GM12878 (cell line): ENCODE results near the gene SPTBN1. TPM values are rescaled to one million over a fixed set of nuclear protein-coding genes. Genes with fewer than 3 reads are reported as not detected.

Experiments used
- ATAC-seq: fragments of 200-7000 bp; cut with Tn5 transposase; 3 replicates; pipeline ENCODE4 v1.9.1; 2020; ENCODE audit warnings: mild to moderate bottlenecking, moderate library complexity
- BruUV-seq: library from RNA; stranded (reverse); fragments of 400-500 nt; replicated peaks from 2 replicates; lab custom pipeline; 2021; lab: Mats Ljungman, UMichigan
- CTCF ChIA-PET: fragments of 300-600 bp; sonication (Branson Sonifier 250); formaldehyde crosslinking; extraction: SDS; loops from one replicate; lab custom pipeline; 2021; ENCODE audit warnings: inconsistent platforms; lab: Yijun Ruan, JAX
- POLR2A ChIA-PET: fragments of 350-600 bp; formaldehyde crosslinking; extraction: SDS; loops from one replicate; lab custom pipeline; 2021; ENCODE audit warnings: inconsistent platforms; lab: Charles Lee
- RAD21 ChIA-PET: fragments of 300-600 bp; sonication (Branson Sonifier 250); formaldehyde crosslinking; loops from one replicate; lab custom pipeline; 2023; ENCODE audit warnings: antibody characterized with exemption; ENCODE audit not compliant: unreplicated experiment; lab: Charles Lee
- SMC1A ChIA-PET: fragments of 300-600 bp; sonication (Branson Sonifier 250); formaldehyde crosslinking; loops from one replicate; lab custom pipeline; 2023; ENCODE audit not compliant: unreplicated experiment, uncharacterized antibody; lab: Charles Lee
- DNase-seq: peaks from one replicate; pipeline ENCODE4 v3.0.0-alpha.2; 2011; ENCODE audit warnings: low read depth, low spot score
- FAIRE-seq: peaks from 3 replicates; lab custom pipeline; 2011; peaks lifted over from hg19 to GRCh38; lab: Jason Lieb, UNC
- H2AFZ ChIP-seq: 2 replicates; pipeline ENCODE4 v1.6.0; 2011; ENCODE audit warnings: low read depth, low read length, control low read depth; ENCODE audit not compliant: control insufficient read depth
- H3K27ac ChIP-seq: 2 replicates; pipeline ENCODE4 v1.5.1; 2011; ENCODE audit warnings: control low read depth; ENCODE audit not compliant: control insufficient read depth, insufficient read depth
- H3K27me3 ChIP-seq, 2 experiments: replicated peaks in 1 of 2; 2 replicates each; pipeline versions ENCODE4 v1.6.0 to v1.6.1; 2011; ENCODE audit warnings: low read length in 1 of 2; ENCODE audit not compliant: control insufficient read depth in 2 of 2, insufficient read depth in 2 of 2
- H3K36me3 ChIP-seq, 2 experiments: 2 replicates each; pipeline ENCODE4 v1.5.1; 2011; ENCODE audit warnings: low read length in 1 of 2; ENCODE audit not compliant: control insufficient read depth in 2 of 2, insufficient read depth in 2 of 2
- H3K4me1 ChIP-seq: 2 replicates; pipeline ENCODE4 v1.6.1; 2011; ENCODE audit warnings: mild to moderate bottlenecking, low read length, moderate library complexity, mixed read lengths; ENCODE audit not compliant: control insufficient read depth, insufficient read depth
- H3K4me2 ChIP-seq: 2 replicates; pipeline ENCODE4 v1.6.0; 2011; ENCODE audit warnings: control low read depth; ENCODE audit not compliant: control insufficient read depth, insufficient read depth
- H3K4me3 ChIP-seq: fragments of 200-600 bp; sonication (generic); 2 replicates; pipeline ENCODE4 v1.5.1; 2016
- H3K79me2 ChIP-seq: 2 replicates; pipeline ENCODE4 v1.6.0; 2011; ENCODE audit warnings: low read length; ENCODE audit not compliant: control insufficient read depth, insufficient read depth
- H3K9ac ChIP-seq: 2 replicates; pipeline ENCODE4 v1.8.0; 2011; ENCODE audit warnings: low read length, control low read depth, mixed read lengths; ENCODE audit not compliant: control insufficient read depth, insufficient read depth
- H3K9me3 ChIP-seq: replicated peaks from 3 replicates; pipeline ENCODE4 v1.5.1; 2011; ENCODE audit warnings: mild to moderate bottlenecking, low read length; ENCODE audit not compliant: control insufficient read depth, insufficient read depth
- H4K20me1 ChIP-seq: 2 replicates; pipeline ENCODE4 v1.6.0; 2011; ENCODE audit not compliant: control insufficient read depth, insufficient read depth
- DPF2 ChIP-seq: fragments of 450-650 bp; IDR thresholded peaks from 2 replicates; pipeline ENCODE4 v1.6.1; 2017; ENCODE audit warnings: mild to moderate bottlenecking
- E2F4 ChIP-seq: IDR thresholded peaks from 2 replicates; pipeline ENCODE4 v1.6.1; 2012; ENCODE audit warnings: low read depth, low read length, improper control_type of control experiment
- EGR1 ChIP-seq, 2 experiments: IDR thresholded peaks; 1 replicate in 1 of 2; 2 replicates in 1 of 2; pipeline ENCODE4 v1.6.1; 2011 to 2012; ENCODE audit warnings: low read depth in 2 of 2, low read length in 2 of 2, borderline replicate concordance in 1 of 2, mild to moderate bottlenecking in 1 of 2, moderate library complexity in 1 of 2
- ESRRA ChIP-seq: IDR thresholded peaks from 2 replicates; pipeline ENCODE4 v1.6.1; 2012; ENCODE audit warnings: mild to moderate bottlenecking, low read length, improper control_type of control experiment
- HSF1 ChIP-seq: fragments of 150-350 bp; IDR thresholded peaks from 2 replicates; pipeline ENCODE4 v1.6.1; 2014; ENCODE audit warnings: mild to moderate bottlenecking, low read depth, low read length
- IKZF2 ChIP-seq, 2 experiments: fragments of 450-650 bp; IDR thresholded peaks; 2 replicates each; pipeline ENCODE4 v1.6.1; 2017; ENCODE audit warnings: mild to moderate bottlenecking in 2 of 2, moderate library complexity in 2 of 2
- MLLT1 ChIP-seq: fragments of 450-650 bp; IDR thresholded peaks from 2 replicates; pipeline ENCODE4 v1.6.1; 2016; ENCODE audit warnings: mild to moderate bottlenecking
- SREBF1 ChIP-seq: IDR thresholded peaks from 2 replicates; pipeline ENCODE4 v1.6.1; 2012; ENCODE audit warnings: mild to moderate bottlenecking, low read length
- STAT3 ChIP-seq: IDR thresholded peaks from 2 replicates; pipeline ENCODE4 v1.6.1; 2011; ENCODE audit warnings: low read depth, low read length, improper control_type of control experiment
- SUPT20H ChIP-seq: IDR thresholded peaks from 2 replicates; pipeline ENCODE4 v1.6.1; 2011; ENCODE audit warnings: low read depth, mild to moderate bottlenecking, low read length, moderate library complexity, borderline replicate concordance; ENCODE audit not compliant: control insufficient read depth
- YBX1 ChIP-seq: fragments of 450-650 bp; IDR thresholded peaks from 2 replicates; pipeline ENCODE4 v1.6.1; 2016; ENCODE audit warnings: antibody characterized with exemption
- ZSCAN29 ChIP-seq: fragments of 450-650 bp; IDR thresholded peaks from 2 replicates; pipeline ENCODE4 v1.6.1; 2017; ENCODE audit warnings: mild to moderate bottlenecking, moderate library complexity
- WGBS: methylation state at CpG from one replicate; pipeline ENCODE4 v1.1.6; 2016; ENCODE audit warnings: low lambda C conversion rate; ENCODE audit not compliant: insufficient replicate concordance, insufficient coverage; ENCODE audit errors: missing lambda C conversion rate; 5-methylcytosine and 5-hydroxymethylcytosine counted together
- in situ Hi-C: fragments of 300-500 bp; cut with MboI; formaldehyde crosslinking; loops from 9 replicates; pipeline ENCODE4 v1.14.3; 2018; ENCODE audit warnings: mixed read lengths
- intact Hi-C: fragments of 100-400 bp; cut with micrococcal nuclease; formaldehyde crosslinking; loops from one replicate; pipeline ENCODE4 v1.14.2; 2022; ENCODE audit not compliant: unreplicated experiment
- polyA plus RNA-seq, 11 experiments: library from polyadenylated mRNA; depleted of rRNA in 4 of 11; unstranded in 6 of 11; stranded (reverse) in 5 of 11; fragments of >200 nt; fragmentation: Nextera tagmentation in 4 of 11; fragmentation: Illumina TruSeq in 1 of 11; extraction: Ambion mirVana in 4 of 11; extraction: Trizol in 1 of 11; gene quantifications; 1 replicate in 1 of 11; 2 replicates in 10 of 11; pipeline versions ENCODE4 v1.2.1 to v1.2.3, GENCODE V29; 2011 to 2016; ENCODE audit warnings: inconsistent platforms in 2 of 11, missing spikeins in 2 of 11, low read depth in 1 of 11
- total RNA-seq, 4 experiments: library from RNA; depleted of rRNA in 3 of 4; stranded (reverse); fragments of >200 nt in 3 of 4; fragmentation: Illumina TruSeq in 1 of 4; extraction: Trizol in 1 of 4; gene quantifications; 2 replicates each; pipeline versions ENCODE4 v1.2.1 to v1.2.3, GENCODE V29; 2013 to 2021

The SPTBN1 gene
- total and polyA plus RNA-seq, 10 of the 15 experiments (the other 5 are each of a cell fraction or from before 2014, with no cell fraction given) = 20.6 to 154 (median 76.7) TPM

- TF ChIP-seq EGR1 (IDR thresholded peaks at IDR 0.05; ENCODE audit: borderline replicate concordance in 1 of 2, low read depth in 2 of 2, low read length in 2 of 2) (no peak), MLLT1 (no peak; the same call in 1 of the 2 replicates), YBX1 (no peak), IKZF2 (IDR thresholded peaks at IDR 0.05) (no peak)
These were observed 123.0 kb downstream of the SPTBN1 start (continued) for GRCh38 chr2:54579061-54579681.

- Histone ChIP-seq H3K27ac (peak overlapping the region; percentile 95), H3K4me3 (peak overlapping the region; percentile 45), H3K4me2 (peak overlapping the region; percentile 85), H3K4me1 (peaks cover 81% of the 10 kb centered on the region), H3K79me2 (peaks cover 99% of the 10 kb centered on the region), H2AFZ (no peak overlapping the region), H3K9ac (peak overlapping the region; percentile 70), H3K27me3 (no peaks in the 10 kb centered on the region), H3K36me3 (peaks cover 0 to 3% of the 10 kb centered on the region in 2 experiments; a peak in 3 of 4 replicates), H3K9me3 (no peaks in the 10 kb centered on the region), H4K20me1 (no peaks in the 10 kb centered on the region)
- 0% methylated on average over 6 of the region's 6 CpGs for WGBS
- TSS peak; percentile 50 for BruUV-seq
- no peak for FAIRE-seq
- peak; percentile 89 for DNase-seq
- intact Hi-C loops (loop anchor here (1.0 to 10.0 kb wide), 4 partner anchors 9 to 1035 kb away; partner anchors contain the start of gene PPP4R3B), in situ Hi-C loops (no loop called here)
- ATAC-seq = peak; percentile 82
- ChIA-PET RAD21 (interaction anchor here (0.7 to 5.9 kb wide), 26 partner anchors 8 to 125 kb away, joined by 3 to 178 read pairs (median 4); no protein-coding TSS in a partner anchor), CTCF (interaction anchor here (1.0 to 5.1 kb wide), 10 partner anchors 10 to 125 kb away, joined by 3 to 48 read pairs (median 6); no protein-coding TSS in a partner anchor), SMC1A (interaction anchor here (1.0 to 15.8 kb wide), 20 partner anchors 9 to 101 kb away, joined by 3 to 569 read pairs (median 6); no protein-coding TSS in a partner anchor), POLR2A (interaction anchor here (0.9 to 18.4 kb wide), 12 partner anchors 9 to 612 kb away, joined by 3 to 504 read pairs (median 5); no protein-coding TSS in a partner anchor)
- TF ChIP-seq E2F4 (no peak), ZSCAN29 (0 out of 2 replicates have a peak, but pooled peaks have one; percentile 65), ESRRA (no peak), HSF1 (no peak), SREBF1 (no peak), DPF2 (no peak), STAT3 (no peak), SUPT20H (no peak)
These were observed 123.8 kb downstream of the SPTBN1 start for GRCh38 chr2:54579682-54580620.
